Measurements from ENCODE around the gene CEMIP2.

GRCh38 chr9:71814226-71814625 lies 45.9 kb upstream of the CEMIP2 start:
- TF ChIP-seq POLR2AphosphoS5 (IDR thresholded peaks at IDR 0.05; ENCODE audit: borderline replicate concordance, low read depth, low read length) (no peak), EZH2 (IDR thresholded peaks at IDR 0.05) (no peak)
